Ectodermal cell (in vitro differentiated cells): ENCODE results near the gene ZFHX3.
"Not testable (repeated sequence)": the region's sequence is repeated elsewhere in the genome, so short reads cannot be mapped to it uniquely, and the experiment has no call there.

ENCODE experiments used
- H3K27ac ChIP-seq: 2 replicates; pipeline ENCODE4 v1.7.0; 2013; ENCODE audit warnings: mild to moderate bottlenecking, low read depth, low read length; ENCODE audit not compliant: insufficient read depth, poor library complexity, severe bottlenecking
- H3K27me3 ChIP-seq: 2 replicates; pipeline ENCODE4 v1.7.0; 2013; ENCODE audit warnings: mild to moderate bottlenecking, low read length; ENCODE audit not compliant: insufficient read depth, control insufficient read depth, poor library complexity, severe bottlenecking
- H3K36me3 ChIP-seq: one replicate; pipeline ENCODE4 v1.7.0; 2013; ENCODE audit warnings: low read length; ENCODE audit not compliant: control insufficient read depth, insufficient read depth
- H3K4me1 ChIP-seq: one replicate; pipeline ENCODE4 v1.7.0; 2013; ENCODE audit warnings: low read length; ENCODE audit not compliant: control insufficient read depth, insufficient read depth
- H3K4me3 ChIP-seq: 2 replicates; pipeline ENCODE4 v1.7.0; 2013; ENCODE audit warnings: low read depth, low read length, control low read depth; ENCODE audit not compliant: insufficient read depth
- H3K9me3 ChIP-seq: 2 replicates; pipeline ENCODE4 v1.7.0; 2013; ENCODE audit warnings: mild to moderate bottlenecking, low read length, moderate library complexity; ENCODE audit not compliant: control insufficient read depth
- whole genome bisulfite sequencing, 2 experiments: methylation state at CpG; one replicate each; pipeline ENCODE4 v1.1.7; 2013; ENCODE audit warnings: missing lambda C conversion rate in 2 of 2; 5-methylcytosine and 5-hydroxymethylcytosine counted together

The ZFHX3 gene

GRCh38 chr16:72997141-72997542 lies 50.8 kb downstream of the ZFHX3 start:
- 92 to 94% methylated on average over 7 of the region's 7 CpGs for WGBS, 2 experiments
- H3K4me3 ChIP-seq = no peak overlapping the region
- H3K27me3 ChIP-seq = no peaks in the 10 kb centered on the region
- H3K36me3 ChIP-seq = no peaks in the 10 kb centered on the region
- H3K4me1 ChIP-seq = peaks cover 34% of the 10 kb centered on the region
- H3K9me3 ChIP-seq = no peaks in the 10 kb centered on the region
- no peak overlapping the region for H3K27ac ChIP-seq

- H3K27ac ChIP-seq = no peak overlapping the region
- peaks cover 41% of the 10 kb centered on the region for H3K4me1 ChIP-seq
Observed at GRCh38 chr16:72996291-72997062, 51.5 kb downstream of the ZFHX3 start.

GRCh38 chr16:72995882-72996270 lies 52.1 kb downstream of the ZFHX3 start:
- H3K27me3 ChIP-seq, H3K36me3 ChIP-seq, H3K27ac ChIP-seq, H3K4me3 ChIP-seq, H3K9me3 ChIP-seq: not testable (repeated sequence)
- WGBS, 2 experiments = 80 to 84% methylated on average over 9 of the region's 9 CpGs
- peaks cover 45% of the 10 kb centered on the region for H3K4me1 ChIP-seq

More at GRCh38 chr16:72996291-72997062, 51.5 kb downstream of the ZFHX3 start:
- WGBS, 2 experiments = 92 to 94% methylated on average over 11 of the region's 11 CpGs
- no peaks in the 10 kb centered on the region for H3K27me3 ChIP-seq
- no peak overlapping the region for H3K4me3 ChIP-seq
- H3K9me3 ChIP-seq = no peaks in the 10 kb centered on the region
- no peaks in the 10 kb centered on the region for H3K36me3 ChIP-seq

- 79 to 82% methylated on average over 18 of the region's 18 CpGs for whole genome bisulfite sequencing, 2 experiments
- Histone ChIP-seq H3K9me3 (no peaks in the 10 kb centered on the region), H3K27me3 (no peaks in the 10 kb centered on the region), H3K36me3 (no peaks in the 10 kb centered on the region), H3K4me1 (peaks cover 49% of the 10 kb centered on the region), H3K4me3 (no peak overlapping the region), H3K27ac (no peak overlapping the region)
Observed at GRCh38 chr16:72995151-72995881, 52.6 kb downstream of the ZFHX3 start.

- Histone ChIP-seq H3K36me3 (no peaks in the 10 kb centered on the region), H3K4me1 (peaks cover 50% of the 10 kb centered on the region), H3K4me3 (no peak overlapping the region), H3K27ac (peak overlapping the region; percentile 71), H3K27me3 (no peaks in the 10 kb centered on the region), H3K9me3 (no peaks in the 10 kb centered on the region)
- 23% methylated on average over 6 of the region's 6 CpGs for WGBS, 2 experiments
Observed at GRCh38 chr16:72992142-72992601, 55.8 kb downstream of the ZFHX3 start.

- Histone ChIP-seq H3K36me3 (no peaks in the 10 kb centered on the region), H3K27ac (no peak overlapping the region)
Observed at GRCh38 chr16:72991644-72992043, 56.3 kb downstream of the ZFHX3 start.

GRCh38 chr16:72991211-72991610 lies 56.7 kb downstream of the ZFHX3 start:
- Histone ChIP-seq H3K4me3 (no peak overlapping the region), H3K27ac (no peak overlapping the region), H3K9me3 (no peaks in the 10 kb centered on the region), H3K27me3 (no peaks in the 10 kb centered on the region), H3K4me1 (peaks cover 52% of the 10 kb centered on the region), H3K36me3 (no peaks in the 10 kb centered on the region)
- WGBS, 2 experiments = 89 to 95% methylated on average over 2 of the region's 2 CpGs

More at GRCh38 chr16:72991644-72992043, 56.3 kb downstream of the ZFHX3 start:
- no peaks in the 10 kb centered on the region for H3K9me3 ChIP-seq
- 92 to 98% methylated on average over 6 of the region's 6 CpGs for WGBS, 2 experiments
- no peak overlapping the region for H3K4me3 ChIP-seq
- H3K4me1 ChIP-seq = peaks cover 50% of the 10 kb centered on the region
- no peaks in the 10 kb centered on the region for H3K27me3 ChIP-seq

- no peaks in the 10 kb centered on the region for H3K9me3 ChIP-seq
- H3K4me3 ChIP-seq = no peak overlapping the region
- 85 to 92% methylated on average over 14 of the region's 14 CpGs for WGBS, 2 experiments
- no peak overlapping the region for H3K27ac ChIP-seq
- peaks cover 54% of the 10 kb centered on the region for H3K4me1 ChIP-seq
- no peaks in the 10 kb centered on the region for H3K36me3 ChIP-seq
- H3K27me3 ChIP-seq = no peaks in the 10 kb centered on the region
Observed at GRCh38 chr16:72990571-72990970, 57.4 kb downstream of the ZFHX3 start.

- H3K9me3 ChIP-seq = no peaks in the 10 kb centered on the region
- no peaks in the 10 kb centered on the region for H3K27me3 ChIP-seq
- WGBS, 2 experiments = 48 to 55% methylated on average over 19 of the region's 19 CpGs
- H3K27ac ChIP-seq = no peak overlapping the region
- no peaks in the 10 kb centered on the region for H3K36me3 ChIP-seq
- H3K4me1 ChIP-seq = peaks cover 51% of the 10 kb centered on the region
- no peak overlapping the region for H3K4me3 ChIP-seq
Observed at GRCh38 chr16:72989579-72990551, 58.1 kb downstream of the ZFHX3 start.
